Measurements from ENCODE around the gene BRINP2. TPM values are rescaled to one million over a fixed set of nuclear protein-coding genes. Genes with fewer than 3 reads are reported as not detected.

The BRINP2 gene
- total and polyA plus RNA-seq, 2 of the 8 experiments (the other 6 are each of a cell fraction or from before 2014, with no cell fraction given): 0.39 to 0.42 TPM

DNA sequence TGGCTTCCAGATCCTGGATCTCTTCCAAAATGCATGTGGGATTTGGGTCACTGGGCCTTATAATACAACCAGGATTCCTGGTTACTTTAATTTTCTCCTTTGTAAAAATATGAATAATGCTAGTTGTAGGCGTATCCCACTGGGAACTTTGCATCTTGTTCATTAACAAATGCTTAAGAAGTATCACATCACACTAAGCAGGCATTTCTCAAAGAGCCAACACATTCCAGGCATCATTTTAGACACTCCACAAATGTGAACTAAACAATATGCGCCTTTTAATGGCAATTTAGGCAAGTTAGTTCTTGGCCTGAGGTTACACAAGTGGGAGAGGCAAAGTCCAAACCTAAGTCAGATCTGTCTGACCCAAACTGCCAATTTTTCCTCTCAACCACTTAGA is 15.9 kb downstream of the BRINP2 start:
- no peak overlapping the region for H2BK20ac ChIP-seq (ENCODE audit: low read length)
- no peak overlapping the region for H2BK120ac ChIP-seq (replicated peaks; ENCODE audit: low read depth, low read length)
- no peak overlapping the region for H3K56ac ChIP-seq (replicated peaks; ENCODE audit: insufficient read length, low read depth, low read length)
- no peaks in the 10 kb centered on the region for H4K20me1 ChIP-seq (replicated peaks in 1 of 2; ENCODE audit: control insufficient read depth in 1 of 2, insufficient read depth in 2 of 2, low read length in 2 of 2)
- no peak overlapping the region for H2BK5ac ChIP-seq (ENCODE audit: low read depth, low read length)
- H3K14ac ChIP-seq (ENCODE audit: insufficient read length): no peak overlapping the region
- no peak overlapping the region for H3K4me2 ChIP-seq (ENCODE audit: insufficient read depth in 1 of 2, low read depth in 2 of 2, low read length in 2 of 2)
- peaks cover 1% of the 10 kb centered on the region; the same call in 1 of the 2 replicates for H3K23me2 ChIP-seq (ENCODE audit: low read depth, low read length)
- peaks cover 0 to 4% (median 0%) of the 10 kb centered on the region in 4 experiments; a peak in 1 of 7 replicates for H3K4me1 ChIP-seq (replicated peaks in 1 of 4; ENCODE audit: control insufficient read depth in 3 of 4, insufficient read depth in 4 of 4, low read length in 3 of 4)
- no peaks in the 10 kb centered on the region for H3K36me3 ChIP-seq (ENCODE audit: control insufficient read depth in 2 of 4, insufficient read depth in 4 of 4, low read length in 3 of 4)
- no peak overlapping the region for H2AK5ac ChIP-seq (ENCODE audit: low read depth, low read length)
- CTCF ChIA-PET (ENCODE audit: partially characterized antibody): no interaction called here
- FAIRE-seq: no peak
- H3K9ac ChIP-seq (replicated peaks in 1 of 4; ENCODE audit: extremely low read depth in 1 of 4, low read depth in 3 of 4, low read length in 3 of 4): no peak overlapping the region
- H3K23ac ChIP-seq (ENCODE audit: insufficient read length): no peak overlapping the region
- no peaks in the 10 kb centered on the region for H3K79me1 ChIP-seq (ENCODE audit: low read depth, low read length)
- no peak overlapping the region for H4K5ac ChIP-seq (ENCODE audit: insufficient read length, low read depth, low read length)
- H2BK12ac ChIP-seq (ENCODE audit: low read depth, low read length): no peak overlapping the region
- no peak overlapping the region for H2BK15ac ChIP-seq (ENCODE audit: low read length)
- H3K27me3 ChIP-seq (replicated peaks in 1 of 4; ENCODE audit: control insufficient read depth in 3 of 4, extremely low read depth in 1 of 4, insufficient read depth in 3 of 4, low read length in 3 of 4): no peaks in the 10 kb centered on the region
- H4K91ac ChIP-seq (replicated peaks; ENCODE audit: insufficient read length, low read length): no peak overlapping the region
- H3K79me2 ChIP-seq (ENCODE audit: control insufficient read depth in 1 of 2, insufficient read depth in 2 of 2, low read length in 2 of 2): no peaks in the 10 kb centered on the region
- no peak overlapping the region for H2AFZ ChIP-seq (ENCODE audit: low read length)
- no peak for TF ChIP-seq NANOG (IDR thresholded peaks at IDR 0.05; ENCODE audit: insufficient read depth, low read depth, low read length, poor library complexity, severe bottlenecking)
- no peak overlapping the region for H3K18ac ChIP-seq (ENCODE audit: extremely low read depth, low read length)
- H3K9me3 ChIP-seq (ENCODE audit: insufficient read depth in 2 of 2, low read depth in 1 of 2, low read length in 1 of 2): no peaks in the 10 kb centered on the region
- no peak for DNase-seq (ENCODE audit: low read depth in 1 of 2, low spot score in 2 of 2)
- no peak overlapping the region for H4K8ac ChIP-seq (ENCODE audit: extremely low read depth, insufficient read depth, low read length)
- WGBS, 2 experiments (ENCODE audit: extremely low coverage in 1 of 2, insufficient coverage in 1 of 2, insufficient read length in 1 of 2, insufficient replicate concordance in 2 of 2, low coverage in 1 of 2, low lambda C conversion rate in 2 of 2, missing lambda C conversion rate in 1 of 2): 86% methylated on average over 2 of the region's 2 CpGs; no CpG with 5 or more reads in 1 of the 2 experiments
- no peak overlapping the region for H3K4me3 ChIP-seq (ENCODE audit: extremely low read depth in 1 of 4, insufficient read depth in 2 of 4, low read depth in 3 of 4, low read length in 4 of 4)
- H3K27ac ChIP-seq (ENCODE audit: low read depth, low read length): no peak overlapping the region
- no peak overlapping the region for H3K4ac ChIP-seq (replicated peaks; ENCODE audit: insufficient read length, low read depth, low read length)
- POLR2A ChIA-PET (ENCODE audit: partially characterized antibody): no interaction called here

Data from H1 (cell line).